Measurements from ENCODE around the gene PLCD3. TPM values are rescaled to one million over a fixed set of nuclear protein-coding genes. Genes with fewer than 3 reads are reported as not detected.

Gene PLCD3
- polyA plus RNA-seq, 1 of the 3 experiments (the other 2 are of a cell fraction), result 59.7 TPM

GRCh38 chr17:45172541-45173286 is 40.4 kb upstream of the PLCD3 start (continued):
- no peak for TF ChIP-seq MXI1 (IDR thresholded peaks at IDR 0.05; ENCODE audit: low read depth, low read length)
- 0 out of 2 replicates have a peak, but pooled peaks have one; percentile 48 for TF ChIP-seq POLR2AphosphoS5 (IDR thresholded peaks at IDR 0.05; ENCODE audit: low read depth, low read length)
- TF ChIP-seq, protein P1, sequence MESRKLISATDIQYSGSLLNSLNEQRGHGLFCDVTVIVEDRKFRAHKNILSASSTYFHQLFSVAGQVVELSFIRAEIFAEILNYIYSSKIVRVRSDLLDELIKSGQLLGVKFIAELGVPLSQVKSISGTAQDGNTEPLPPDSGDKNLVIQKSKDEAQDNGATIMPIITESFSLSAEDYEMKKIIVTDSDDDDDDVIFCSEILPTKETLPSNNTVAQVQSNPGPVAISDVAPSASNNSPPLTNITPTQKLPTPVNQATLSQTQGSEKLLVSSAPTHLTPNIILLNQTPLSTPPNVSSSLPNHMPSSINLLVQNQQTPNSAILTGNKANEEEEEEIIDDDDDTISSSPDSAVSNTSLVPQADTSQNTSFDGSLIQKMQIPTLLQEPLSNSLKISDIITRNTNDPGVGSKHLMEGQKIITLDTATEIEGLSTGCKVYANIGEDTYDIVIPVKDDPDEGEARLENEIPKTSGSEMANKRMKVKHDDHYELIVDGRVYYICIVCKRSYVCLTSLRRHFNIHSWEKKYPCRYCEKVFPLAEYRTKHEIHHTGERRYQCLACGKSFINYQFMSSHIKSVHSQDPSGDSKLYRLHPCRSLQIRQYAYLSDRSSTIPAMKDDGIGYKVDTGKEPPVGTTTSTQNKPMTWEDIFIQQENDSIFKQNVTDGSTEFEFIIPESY (IDR thresholded peaks at IDR 0.05; ENCODE audit: borderline replicate concordance, low read depth), result no peak
- no peak for TF ChIP-seq RXRA (IDR thresholded peaks at IDR 0.05; ENCODE audit: borderline replicate concordance, low read depth)
- TF ChIP-seq ELF1 (IDR thresholded peaks at IDR 0.05), result peak; percentile 62; the same call in 1 of the 2 replicates
- TF ChIP-seq NFIC (IDR thresholded peaks at IDR 0.05; ENCODE audit: borderline replicate concordance), result peak; percentile 26; the same call in 1 of the 2 replicates
- TF ChIP-seq, protein P2, sequence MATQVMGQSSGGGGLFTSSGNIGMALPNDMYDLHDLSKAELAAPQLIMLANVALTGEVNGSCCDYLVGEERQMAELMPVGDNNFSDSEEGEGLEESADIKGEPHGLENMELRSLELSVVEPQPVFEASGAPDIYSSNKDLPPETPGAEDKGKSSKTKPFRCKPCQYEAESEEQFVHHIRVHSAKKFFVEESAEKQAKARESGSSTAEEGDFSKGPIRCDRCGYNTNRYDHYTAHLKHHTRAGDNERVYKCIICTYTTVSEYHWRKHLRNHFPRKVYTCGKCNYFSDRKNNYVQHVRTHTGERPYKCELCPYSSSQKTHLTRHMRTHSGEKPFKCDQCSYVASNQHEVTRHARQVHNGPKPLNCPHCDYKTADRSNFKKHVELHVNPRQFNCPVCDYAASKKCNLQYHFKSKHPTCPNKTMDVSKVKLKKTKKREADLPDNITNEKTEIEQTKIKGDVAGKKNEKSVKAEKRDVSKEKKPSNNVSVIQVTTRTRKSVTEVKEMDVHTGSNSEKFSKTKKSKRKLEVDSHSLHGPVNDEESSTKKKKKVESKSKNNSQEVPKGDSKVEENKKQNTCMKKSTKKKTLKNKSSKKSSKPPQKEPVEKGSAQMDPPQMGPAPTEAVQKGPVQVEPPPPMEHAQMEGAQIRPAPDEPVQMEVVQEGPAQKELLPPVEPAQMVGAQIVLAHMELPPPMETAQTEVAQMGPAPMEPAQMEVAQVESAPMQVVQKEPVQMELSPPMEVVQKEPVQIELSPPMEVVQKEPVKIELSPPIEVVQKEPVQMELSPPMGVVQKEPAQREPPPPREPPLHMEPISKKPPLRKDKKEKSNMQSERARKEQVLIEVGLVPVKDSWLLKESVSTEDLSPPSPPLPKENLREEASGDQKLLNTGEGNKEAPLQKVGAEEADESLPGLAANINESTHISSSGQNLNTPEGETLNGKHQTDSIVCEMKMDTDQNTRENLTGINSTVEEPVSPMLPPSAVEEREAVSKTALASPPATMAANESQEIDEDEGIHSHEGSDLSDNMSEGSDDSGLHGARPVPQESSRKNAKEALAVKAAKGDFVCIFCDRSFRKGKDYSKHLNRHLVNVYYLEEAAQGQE (IDR thresholded peaks at IDR 0.05; ENCODE audit: low read depth, low read length), result peak; percentile 52; the same call in 1 of the 2 replicates
- peak; percentile 68 for TF ChIP-seq YY1 (IDR thresholded peaks at IDR 0.05; ENCODE audit: low read depth)
- no peak; the same call in 1 of the 2 replicates for TF ChIP-seq RCOR1 (IDR thresholded peaks at IDR 0.05; ENCODE audit: low read length)
- TF ChIP-seq FOXM1 (IDR thresholded peaks at IDR 0.05; ENCODE audit: low read depth), result no peak
- TF ChIP-seq TEAD4 (IDR thresholded peaks at IDR 0.05; ENCODE audit: borderline replicate concordance, insufficient read depth), result peak; percentile 63; the same call in 1 of the 2 replicates
- no peak for TF ChIP-seq IRF3 (IDR thresholded peaks at IDR 0.05; ENCODE audit: low read depth, low read length)
- peak; percentile 34; the same call in 1 of the 2 replicates for TF ChIP-seq FOSL2 (IDR thresholded peaks at IDR 0.05; ENCODE audit: borderline replicate concordance, low read depth)
- peak; percentile 79 for TF ChIP-seq NRF1 (IDR thresholded peaks at IDR 0.05; ENCODE audit: low read depth, low read length)
- TF ChIP-seq, protein P3, sequence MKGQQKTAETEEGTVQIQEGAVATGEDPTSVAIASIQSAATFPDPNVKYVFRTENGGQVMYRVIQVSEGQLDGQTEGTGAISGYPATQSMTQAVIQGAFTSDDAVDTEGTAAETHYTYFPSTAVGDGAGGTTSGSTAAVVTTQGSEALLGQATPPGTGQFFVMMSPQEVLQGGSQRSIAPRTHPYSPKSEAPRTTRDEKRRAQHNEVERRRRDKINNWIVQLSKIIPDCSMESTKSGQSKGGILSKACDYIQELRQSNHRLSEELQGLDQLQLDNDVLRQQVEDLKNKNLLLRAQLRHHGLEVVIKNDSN (IDR thresholded peaks at IDR 0.05; ENCODE audit: borderline replicate concordance, low read depth), result no peak
- TF ChIP-seq TAF1 (IDR thresholded peaks at IDR 0.05; ENCODE audit: borderline replicate concordance, low read depth, low read length), result peak; percentile 50; the same call in 1 of the 2 replicates
